Liver (tissue), 3 donors: Measurements from ENCODE around the gene SLC66A1.

Experiments
- GABPA ChIP-seq, 2 donors: IDR thresholded peaks in 1 of 2; conservative IDR thresholded peaks in 1 of 2; 2 replicates each; pipeline ENCODE4 v1.6.1; 2016; ENCODE audit warnings: antibody characterized with exemption in 2 of 2, mild to moderate bottlenecking in 1 of 2, moderate library complexity in 1 of 2
- RAD21 ChIP-seq, 2 donors: IDR thresholded peaks; 2 replicates each; pipeline ENCODE4 v1.6.1; 2016; ENCODE audit warnings: antibody characterized with exemption in 2 of 2, mild to moderate bottlenecking in 2 of 2
- SP1 ChIP-seq: IDR thresholded peaks from 2 replicates; pipeline ENCODE4 v1.6.1; 2018; ENCODE audit warnings: antibody characterized with exemption, mild to moderate bottlenecking
- TAF1 ChIP-seq: conservative IDR thresholded peaks from 2 replicates; pipeline ENCODE4 v1.6.1; 2016; ENCODE audit warnings: antibody characterized with exemption, mild to moderate bottlenecking
- YY1 ChIP-seq: IDR thresholded peaks from 2 replicates; pipeline ENCODE4 v1.6.1; 2016; ENCODE audit warnings: antibody characterized with exemption, mild to moderate bottlenecking
- TF ChIP-seq, protein P1 (sequence below): IDR thresholded peaks from 2 replicates; pipeline ENCODE4 v1.6.1; 2016; ENCODE audit warnings: antibody characterized with exemption
- TF ChIP-seq, protein P2 (sequence below): fragments of 150-350 bp; IDR thresholded peaks from 2 replicates; pipeline ENCODE4 v1.5.1; 2017; ENCODE audit warnings: improper control_type of control experiment, low read depth, low read length; ENCODE audit not compliant: missing input control
- TF ChIP-seq, protein P3 (sequence below): IDR thresholded peaks from 2 replicates; pipeline ENCODE4 v1.6.1; 2016; ENCODE audit warnings: antibody characterized with exemption
- TF ChIP-seq, protein P4 (sequence below): IDR thresholded peaks from 2 replicates; pipeline ENCODE4 v1.6.1; 2016; ENCODE audit warnings: antibody characterized with exemption, mild to moderate bottlenecking
- donor health status: healthy.
- donor health status: healthy.

DNA sequence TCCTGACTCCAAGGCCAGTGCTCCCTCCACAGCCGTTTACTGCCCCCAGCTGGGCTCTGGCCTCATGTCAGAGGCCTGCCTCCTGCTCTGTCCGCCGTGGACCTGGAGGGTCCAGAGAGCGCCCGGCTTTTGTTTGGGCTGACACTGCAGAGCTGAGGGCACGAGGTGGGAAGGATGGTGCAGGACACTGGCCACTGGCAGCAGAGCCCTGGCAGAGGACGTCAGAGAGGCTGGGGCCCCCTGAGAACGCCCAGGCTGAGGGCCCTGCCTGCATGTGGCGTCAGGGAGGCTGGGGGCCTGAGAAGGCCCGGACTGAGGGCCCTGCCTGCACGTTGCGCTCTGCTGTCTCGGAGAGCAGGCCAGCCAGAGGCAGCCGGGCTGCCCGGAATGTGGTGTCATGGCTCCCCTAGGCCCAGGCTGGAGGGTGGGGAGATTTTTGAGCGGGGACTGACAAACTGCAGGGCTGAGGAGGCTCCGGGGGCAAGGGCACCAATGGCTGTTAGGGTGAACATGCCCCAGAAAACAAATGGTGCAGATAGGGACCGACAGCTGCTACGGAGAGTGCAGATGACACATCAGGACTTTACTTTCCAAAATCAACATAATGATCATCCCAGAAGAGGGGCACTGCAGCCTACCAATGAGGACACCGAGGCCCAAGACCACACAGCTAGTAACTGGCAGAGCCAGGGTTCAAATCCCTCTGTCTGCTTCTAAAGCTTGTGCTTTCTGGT is 31.7 kb downstream of the SLC66A1 start:
- TF ChIP-seq, protein P1, sequence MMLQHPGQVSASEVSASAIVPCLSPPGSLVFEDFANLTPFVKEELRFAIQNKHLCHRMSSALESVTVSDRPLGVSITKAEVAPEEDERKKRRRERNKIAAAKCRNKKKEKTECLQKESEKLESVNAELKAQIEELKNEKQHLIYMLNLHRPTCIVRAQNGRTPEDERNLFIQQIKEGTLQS = no peak
- TF ChIP-seq, protein P2, sequence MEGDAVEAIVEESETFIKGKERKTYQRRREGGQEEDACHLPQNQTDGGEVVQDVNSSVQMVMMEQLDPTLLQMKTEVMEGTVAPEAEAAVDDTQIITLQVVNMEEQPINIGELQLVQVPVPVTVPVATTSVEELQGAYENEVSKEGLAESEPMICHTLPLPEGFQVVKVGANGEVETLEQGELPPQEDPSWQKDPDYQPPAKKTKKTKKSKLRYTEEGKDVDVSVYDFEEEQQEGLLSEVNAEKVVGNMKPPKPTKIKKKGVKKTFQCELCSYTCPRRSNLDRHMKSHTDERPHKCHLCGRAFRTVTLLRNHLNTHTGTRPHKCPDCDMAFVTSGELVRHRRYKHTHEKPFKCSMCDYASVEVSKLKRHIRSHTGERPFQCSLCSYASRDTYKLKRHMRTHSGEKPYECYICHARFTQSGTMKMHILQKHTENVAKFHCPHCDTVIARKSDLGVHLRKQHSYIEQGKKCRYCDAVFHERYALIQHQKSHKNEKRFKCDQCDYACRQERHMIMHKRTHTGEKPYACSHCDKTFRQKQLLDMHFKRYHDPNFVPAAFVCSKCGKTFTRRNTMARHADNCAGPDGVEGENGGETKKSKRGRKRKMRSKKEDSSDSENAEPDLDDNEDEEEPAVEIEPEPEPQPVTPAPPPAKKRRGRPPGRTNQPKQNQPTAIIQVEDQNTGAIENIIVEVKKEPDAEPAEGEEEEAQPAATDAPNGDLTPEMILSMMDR = no peak
- TF ChIP-seq, protein P3, sequence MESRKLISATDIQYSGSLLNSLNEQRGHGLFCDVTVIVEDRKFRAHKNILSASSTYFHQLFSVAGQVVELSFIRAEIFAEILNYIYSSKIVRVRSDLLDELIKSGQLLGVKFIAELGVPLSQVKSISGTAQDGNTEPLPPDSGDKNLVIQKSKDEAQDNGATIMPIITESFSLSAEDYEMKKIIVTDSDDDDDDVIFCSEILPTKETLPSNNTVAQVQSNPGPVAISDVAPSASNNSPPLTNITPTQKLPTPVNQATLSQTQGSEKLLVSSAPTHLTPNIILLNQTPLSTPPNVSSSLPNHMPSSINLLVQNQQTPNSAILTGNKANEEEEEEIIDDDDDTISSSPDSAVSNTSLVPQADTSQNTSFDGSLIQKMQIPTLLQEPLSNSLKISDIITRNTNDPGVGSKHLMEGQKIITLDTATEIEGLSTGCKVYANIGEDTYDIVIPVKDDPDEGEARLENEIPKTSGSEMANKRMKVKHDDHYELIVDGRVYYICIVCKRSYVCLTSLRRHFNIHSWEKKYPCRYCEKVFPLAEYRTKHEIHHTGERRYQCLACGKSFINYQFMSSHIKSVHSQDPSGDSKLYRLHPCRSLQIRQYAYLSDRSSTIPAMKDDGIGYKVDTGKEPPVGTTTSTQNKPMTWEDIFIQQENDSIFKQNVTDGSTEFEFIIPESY = no peak
- TF ChIP-seq RAD21 (IDR thresholded peaks at IDR 0.05) = no peak
- TF ChIP-seq YY1 = no peak
- no peak for TF ChIP-seq GABPA (IDR thresholded peaks at IDR 0.05 in 1 of 2, conservative IDR thresholded peaks at IDR 0.05 in 1 of 2)
- TF ChIP-seq TAF1 = no peak
- TF ChIP-seq, protein P4, sequence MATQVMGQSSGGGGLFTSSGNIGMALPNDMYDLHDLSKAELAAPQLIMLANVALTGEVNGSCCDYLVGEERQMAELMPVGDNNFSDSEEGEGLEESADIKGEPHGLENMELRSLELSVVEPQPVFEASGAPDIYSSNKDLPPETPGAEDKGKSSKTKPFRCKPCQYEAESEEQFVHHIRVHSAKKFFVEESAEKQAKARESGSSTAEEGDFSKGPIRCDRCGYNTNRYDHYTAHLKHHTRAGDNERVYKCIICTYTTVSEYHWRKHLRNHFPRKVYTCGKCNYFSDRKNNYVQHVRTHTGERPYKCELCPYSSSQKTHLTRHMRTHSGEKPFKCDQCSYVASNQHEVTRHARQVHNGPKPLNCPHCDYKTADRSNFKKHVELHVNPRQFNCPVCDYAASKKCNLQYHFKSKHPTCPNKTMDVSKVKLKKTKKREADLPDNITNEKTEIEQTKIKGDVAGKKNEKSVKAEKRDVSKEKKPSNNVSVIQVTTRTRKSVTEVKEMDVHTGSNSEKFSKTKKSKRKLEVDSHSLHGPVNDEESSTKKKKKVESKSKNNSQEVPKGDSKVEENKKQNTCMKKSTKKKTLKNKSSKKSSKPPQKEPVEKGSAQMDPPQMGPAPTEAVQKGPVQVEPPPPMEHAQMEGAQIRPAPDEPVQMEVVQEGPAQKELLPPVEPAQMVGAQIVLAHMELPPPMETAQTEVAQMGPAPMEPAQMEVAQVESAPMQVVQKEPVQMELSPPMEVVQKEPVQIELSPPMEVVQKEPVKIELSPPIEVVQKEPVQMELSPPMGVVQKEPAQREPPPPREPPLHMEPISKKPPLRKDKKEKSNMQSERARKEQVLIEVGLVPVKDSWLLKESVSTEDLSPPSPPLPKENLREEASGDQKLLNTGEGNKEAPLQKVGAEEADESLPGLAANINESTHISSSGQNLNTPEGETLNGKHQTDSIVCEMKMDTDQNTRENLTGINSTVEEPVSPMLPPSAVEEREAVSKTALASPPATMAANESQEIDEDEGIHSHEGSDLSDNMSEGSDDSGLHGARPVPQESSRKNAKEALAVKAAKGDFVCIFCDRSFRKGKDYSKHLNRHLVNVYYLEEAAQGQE = no peak
- TF ChIP-seq SP1 = no peak
